HCT116 (cell line): ENCODE measurements around the gene TSG101. TPM values are rescaled to one million over a fixed set of nuclear protein-coding genes. Genes with fewer than 3 reads are reported as not detected.

ENCODE experiments used
- ATAC-seq: fragments of 200-7000 bp; cut with Tn5 transposase; 2 replicates; pipeline ENCODE4 v1.9.1; 2020; ENCODE audit warnings: mild to moderate bottlenecking, moderate library complexity
- BruUV-seq: library from RNA; stranded (reverse); fragments of 400-500 nt; replicated peaks from 2 replicates; lab custom pipeline; 2021; lab: Mats Ljungman, UMichigan
- CTCF ChIA-PET: fragments of 300-600 bp; sonication (Branson Sonifier 250); formaldehyde crosslinking; loops from one replicate; lab custom pipeline; 2021; ENCODE audit warnings: antibody characterized with exemption; lab: Charles Lee
- POLR2A ChIA-PET: fragments of 300-600, 350-600 bp; sonication (Branson Sonifier 250); formaldehyde crosslinking; loops from one replicate; lab custom pipeline; 2021; ENCODE audit warnings: antibody characterized with exemption; lab: Charles Lee
- RAD21 ChIA-PET, 2 experiments: fragments of 300-600 bp; sonication (Branson Sonifier 250); formaldehyde crosslinking; loops; one replicate each; lab custom pipeline; 2023; ENCODE audit warnings: low total read pairs in 2 of 2; ENCODE audit not compliant: uncharacterized antibody in 2 of 2, unreplicated experiment in 2 of 2, low non-redundant PET in 1 of 2; lab: Charles Lee
- DNase-seq: peaks from one replicate; pipeline ENCODE4 v3.0.0-alpha.2; 2010; ENCODE audit warnings: low read depth, low spot score
- H2AFZ ChIP-seq: fragments of 200-600 bp; shearing (Covaris generic), sonication (generic); 2 replicates; pipeline ENCODE4 v1.6.1; 2017; ENCODE audit warnings: low read depth, mixed run types, mixed read lengths, antibody characterized with exemption, low read length; ENCODE audit not compliant: poor library complexity, severe bottlenecking
- H3K27ac ChIP-seq: 2 replicates; pipeline ENCODE4 v1.5.1; 2012; ENCODE audit warnings: low read depth, low read length
- H3K27me3 ChIP-seq: fragments of 200-600 bp; sonication (generic); 2 replicates; pipeline ENCODE4 v1.6.1; 2016; ENCODE audit warnings: mixed run types, low read length, mixed read lengths; ENCODE audit not compliant: insufficient read depth
- H3K36me3 ChIP-seq, 2 experiments: fragments of 200-500 bp in 1 of 2; fragments of 200-600 bp in 1 of 2; sonication (Bioruptor generic) in 1 of 2; sonication (generic) in 1 of 2; 2 replicates each; pipeline versions ENCODE4 v1.5.1 to v1.6.1; 2014 to 2016; ENCODE audit warnings: low read length in 2 of 2, inconsistent platforms in 1 of 2, mixed read lengths in 1 of 2, mixed run types in 1 of 2; ENCODE audit not compliant: insufficient read depth in 2 of 2, control insufficient read depth in 1 of 2
- H3K4me1 ChIP-seq, 2 experiments: fragments of 200-600 bp in 1 of 2; sonication (generic) in 1 of 2; 2 replicates each; pipeline versions ENCODE4 v1.5.1 to v1.6.1; 2012 to 2017; ENCODE audit warnings: low read length in 2 of 2, inconsistent platforms in 1 of 2, mild to moderate bottlenecking in 1 of 2, mixed read lengths in 1 of 2, mixed run types in 1 of 2, moderate library complexity in 1 of 2; ENCODE audit not compliant: insufficient read depth in 2 of 2, control insufficient read depth in 1 of 2
- H3K4me2 ChIP-seq: fragments of 200-600 bp; sonication (generic); 2 replicates; pipeline ENCODE4 v1.6.1; 2017; ENCODE audit warnings: mixed run types, low read length, mixed read lengths
- H3K4me3 ChIP-seq, 2 experiments: fragments of 200-600 bp in 1 of 2; sonication (generic) in 1 of 2; replicated peaks in 1 of 2; 2 replicates each; pipeline ENCODE4 v1.5.1; 2011 to 2016; ENCODE audit warnings: low read length in 2 of 2, control low read depth in 1 of 2, low read depth in 1 of 2, mild to moderate bottlenecking in 1 of 2, mixed read lengths in 1 of 2, mixed run types in 1 of 2
- H3K79me2 ChIP-seq: fragments of 200-600 bp; sonication (generic); 2 replicates; pipeline ENCODE4 v1.6.1; 2017; ENCODE audit warnings: mild to moderate bottlenecking, mixed run types, low read length, moderate library complexity, mixed read lengths; ENCODE audit not compliant: insufficient read depth
- H3K9ac ChIP-seq: fragments of 200-600 bp; sonication (generic); 2 replicates; pipeline ENCODE4 v1.6.1; 2016; ENCODE audit warnings: low read length, mixed read lengths
- H3K9me2 ChIP-seq: fragments of 200-600 bp; sonication (generic), shearing (Covaris generic); 2 replicates; pipeline ENCODE4 v1.6.1; 2017; ENCODE audit warnings: mixed run types, mild to moderate bottlenecking, moderate library complexity; ENCODE audit not compliant: insufficient read depth
- H3K9me3 ChIP-seq, 2 experiments: fragments of 200-500 bp in 1 of 2; fragments of 200-600 bp in 1 of 2; sonication (Bioruptor generic) in 1 of 2; sonication (generic) in 1 of 2; 2 replicates each; pipeline ENCODE4 v1.6.1; 2014 to 2017; ENCODE audit warnings: low read length in 2 of 2, mixed read lengths in 2 of 2, inconsistent platforms in 1 of 2, low read depth in 1 of 2, mild to moderate bottlenecking in 1 of 2, mixed run types in 1 of 2, moderate library complexity in 1 of 2; ENCODE audit not compliant: control insufficient read depth in 1 of 2, insufficient read depth in 1 of 2
- H4K20me1 ChIP-seq: fragments of 200-600 bp; sonication (generic), shearing (Covaris generic); 2 replicates; pipeline ENCODE4 v1.6.1; 2017; ENCODE audit warnings: mixed run types, mild to moderate bottlenecking, moderate library complexity; ENCODE audit not compliant: insufficient read depth
- ELF1 ChIP-seq: IDR thresholded peaks from 2 replicates; pipeline ENCODE4 v1.6.1; 2012; ENCODE audit warnings: low read depth, borderline replicate concordance
- EZH2 ChIP-seq: fragments of 200-600 bp; sonication (generic); IDR thresholded peaks from 2 replicates; pipeline ENCODE4 v1.6.1; 2017; ENCODE audit warnings: antibody characterized with exemption, mixed run types
- TCF7L2 ChIP-seq: IDR thresholded peaks from 2 replicates; pipeline ENCODE4 v1.7.0; 2011; ENCODE audit warnings: borderline replicate concordance, inconsistent platforms; ENCODE audit not compliant: insufficient read depth, insufficient read length; ENCODE audit errors: extremely low read depth
- YY1 ChIP-seq: IDR thresholded peaks from 2 replicates; pipeline ENCODE4 v1.6.1; 2011; ENCODE audit warnings: low read length, low read depth, moderate library complexity, mild to moderate bottlenecking; ENCODE audit not compliant: insufficient replicate concordance; ENCODE audit errors: extremely low read depth
- intact Hi-C: fragments of 100-400 bp; cut with micrococcal nuclease; formaldehyde crosslinking; loops from 2 replicates; pipeline ENCODE4 v1.10.0; 2022
- total RNA-seq: library from RNA; stranded (reverse); gene quantifications from one replicate; pipeline ENCODE4 v1.2.1, GENCODE V29; 2021; ENCODE audit not compliant: unreplicated experiment
- TF ChIP-seq, protein P1 (sequence below): IDR thresholded peaks from 2 replicates; pipeline ENCODE4 v1.6.1; 2012; ENCODE audit warnings: low read depth
- TF ChIP-seq, protein P2 (sequence below), 3 experiments: fragments of 200-600 bp in 1 of 3; sonication (generic) in 1 of 3; IDR thresholded peaks in 2 of 3; conservative IDR thresholded peaks in 1 of 3; 2 replicates each; pipeline ENCODE4 v1.5.1; 2012 to 2017; ENCODE audit warnings: low read depth in 2 of 3, low read length in 2 of 3, antibody characterized with exemption in 1 of 3, borderline replicate concordance in 1 of 3, control low read depth in 1 of 3, mild to moderate bottlenecking in 1 of 3, mixed read lengths in 1 of 3, mixed run types in 1 of 3, moderate library complexity in 1 of 3; ENCODE audit not compliant: insufficient read depth in 1 of 3
- TF ChIP-seq, protein P3 (sequence below): IDR thresholded peaks from 2 replicates; pipeline ENCODE4 v1.6.1; 2012

Gene TSG101
- total RNA-seq, 1 experiment from 2014 or later, result 61.9 TPM

DNA sequence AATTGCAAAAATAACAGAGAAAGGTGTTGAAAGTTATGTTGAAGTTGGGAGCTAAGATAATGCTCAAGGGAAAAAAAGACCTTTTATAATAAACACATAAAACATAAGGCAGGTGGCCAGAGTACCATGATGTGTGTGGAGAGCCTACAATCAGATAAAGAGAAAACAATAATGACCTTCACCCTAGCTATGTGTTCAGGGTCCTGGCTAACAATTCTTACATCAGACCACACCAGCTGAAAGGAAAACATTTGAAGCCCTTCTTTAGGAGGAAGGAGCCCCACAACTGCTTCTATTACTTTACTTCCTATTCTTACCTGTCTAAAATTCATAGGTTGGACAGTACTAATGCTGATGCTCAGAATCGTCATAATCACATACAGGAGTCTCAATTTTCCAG is 2.5 kb downstream of the TSG101 start:
- Histone ChIP-seq H3K27me3 (no peaks in the 10 kb centered on the region), H3K9me3 (no peaks in the 10 kb centered on the region), H4K20me1 (no peaks in the 10 kb centered on the region), H3K9me2 (no peaks in the 10 kb centered on the region), H3K9ac (no peak overlapping the region), H3K4me1 (peaks cover 6 to 23% of the 10 kb centered on the region in 2 experiments; a peak in 3 of 4 replicates), H3K27ac (no peak overlapping the region), H2AFZ (no peak overlapping the region), H3K36me3 (no peaks in the 10 kb centered on the region), H3K4me3 (no peak overlapping the region), H3K79me2 (peaks cover 84% of the 10 kb centered on the region), H3K4me2 (no peak overlapping the region)
- ATAC-seq (no peak), DNase-seq (no peak)
- no peak for TF ChIP-seq TCF7L2
- TF ChIP-seq, protein P1, sequence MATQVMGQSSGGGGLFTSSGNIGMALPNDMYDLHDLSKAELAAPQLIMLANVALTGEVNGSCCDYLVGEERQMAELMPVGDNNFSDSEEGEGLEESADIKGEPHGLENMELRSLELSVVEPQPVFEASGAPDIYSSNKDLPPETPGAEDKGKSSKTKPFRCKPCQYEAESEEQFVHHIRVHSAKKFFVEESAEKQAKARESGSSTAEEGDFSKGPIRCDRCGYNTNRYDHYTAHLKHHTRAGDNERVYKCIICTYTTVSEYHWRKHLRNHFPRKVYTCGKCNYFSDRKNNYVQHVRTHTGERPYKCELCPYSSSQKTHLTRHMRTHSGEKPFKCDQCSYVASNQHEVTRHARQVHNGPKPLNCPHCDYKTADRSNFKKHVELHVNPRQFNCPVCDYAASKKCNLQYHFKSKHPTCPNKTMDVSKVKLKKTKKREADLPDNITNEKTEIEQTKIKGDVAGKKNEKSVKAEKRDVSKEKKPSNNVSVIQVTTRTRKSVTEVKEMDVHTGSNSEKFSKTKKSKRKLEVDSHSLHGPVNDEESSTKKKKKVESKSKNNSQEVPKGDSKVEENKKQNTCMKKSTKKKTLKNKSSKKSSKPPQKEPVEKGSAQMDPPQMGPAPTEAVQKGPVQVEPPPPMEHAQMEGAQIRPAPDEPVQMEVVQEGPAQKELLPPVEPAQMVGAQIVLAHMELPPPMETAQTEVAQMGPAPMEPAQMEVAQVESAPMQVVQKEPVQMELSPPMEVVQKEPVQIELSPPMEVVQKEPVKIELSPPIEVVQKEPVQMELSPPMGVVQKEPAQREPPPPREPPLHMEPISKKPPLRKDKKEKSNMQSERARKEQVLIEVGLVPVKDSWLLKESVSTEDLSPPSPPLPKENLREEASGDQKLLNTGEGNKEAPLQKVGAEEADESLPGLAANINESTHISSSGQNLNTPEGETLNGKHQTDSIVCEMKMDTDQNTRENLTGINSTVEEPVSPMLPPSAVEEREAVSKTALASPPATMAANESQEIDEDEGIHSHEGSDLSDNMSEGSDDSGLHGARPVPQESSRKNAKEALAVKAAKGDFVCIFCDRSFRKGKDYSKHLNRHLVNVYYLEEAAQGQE, result no peak
- ChIA-PET POLR2A (no interaction called here), RAD21 (no interaction called here), CTCF (no interaction called here)
- intact Hi-C loops, result loop anchor here (10.0 kb wide), 1 partner anchor 199 kb away; the partner anchor contains the start of genes GTF2H1 and HPS5
- BruUV-seq, result TSS peak; percentile 19

DNA sequence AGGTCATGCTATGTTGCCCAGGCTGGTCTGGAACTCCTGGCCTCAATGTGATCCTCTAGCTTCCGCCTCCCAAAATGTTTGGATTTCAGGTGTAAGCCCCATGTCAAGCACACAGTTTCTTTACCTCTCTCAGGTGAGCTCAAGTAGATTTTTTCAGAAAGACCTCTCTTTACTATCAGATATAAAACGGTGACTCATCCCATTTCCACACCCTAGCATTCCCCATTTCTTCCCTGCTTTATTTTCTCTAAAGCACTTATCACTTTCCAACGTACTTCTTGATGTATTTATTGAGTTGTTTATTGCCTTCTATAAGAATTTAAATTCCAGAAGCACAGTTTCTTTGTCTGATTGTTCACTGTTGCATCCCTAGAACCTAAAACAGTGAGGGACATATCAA is 3.7 kb downstream of the TSG101 start:
- intact Hi-C loops, result loop anchor here (2.0 to 10.0 kb wide), 2 partner anchors 198 to 280 kb away; partner anchors contain the start of genes GTF2H1 and HPS5
- 0 out of 2 replicates have a peak overlapping the region, but pooled peaks have one; percentile 1 for H3K4me2 ChIP-seq
- RAD21 ChIA-PET, result no interaction called here
- no peak for ATAC-seq
- no peaks in the 10 kb centered on the region for H4K20me1 ChIP-seq
- CTCF ChIA-PET, result interaction anchor here (1.1 to 1.2 kb wide), 2 partner anchors 17 to 279 kb away, joined by 3 to 4 read pairs; no protein-coding TSS in a partner anchor
- H3K27me3 ChIP-seq, result no peaks in the 10 kb centered on the region
- H3K9me3 ChIP-seq, result no peaks in the 10 kb centered on the region
- no peaks in the 10 kb centered on the region for H3K36me3 ChIP-seq
- POLR2A ChIA-PET, result no interaction called here
- H3K4me3 ChIP-seq, result no peak overlapping the region
- H2AFZ ChIP-seq, result no peak overlapping the region
- no peaks in the 10 kb centered on the region for H3K9me2 ChIP-seq
- DNase-seq, result no peak
- TF ChIP-seq EZH2, result no peak
- no peak for TF ChIP-seq YY1
- TF ChIP-seq ELF1, result no peak
- TF ChIP-seq, protein P2, sequence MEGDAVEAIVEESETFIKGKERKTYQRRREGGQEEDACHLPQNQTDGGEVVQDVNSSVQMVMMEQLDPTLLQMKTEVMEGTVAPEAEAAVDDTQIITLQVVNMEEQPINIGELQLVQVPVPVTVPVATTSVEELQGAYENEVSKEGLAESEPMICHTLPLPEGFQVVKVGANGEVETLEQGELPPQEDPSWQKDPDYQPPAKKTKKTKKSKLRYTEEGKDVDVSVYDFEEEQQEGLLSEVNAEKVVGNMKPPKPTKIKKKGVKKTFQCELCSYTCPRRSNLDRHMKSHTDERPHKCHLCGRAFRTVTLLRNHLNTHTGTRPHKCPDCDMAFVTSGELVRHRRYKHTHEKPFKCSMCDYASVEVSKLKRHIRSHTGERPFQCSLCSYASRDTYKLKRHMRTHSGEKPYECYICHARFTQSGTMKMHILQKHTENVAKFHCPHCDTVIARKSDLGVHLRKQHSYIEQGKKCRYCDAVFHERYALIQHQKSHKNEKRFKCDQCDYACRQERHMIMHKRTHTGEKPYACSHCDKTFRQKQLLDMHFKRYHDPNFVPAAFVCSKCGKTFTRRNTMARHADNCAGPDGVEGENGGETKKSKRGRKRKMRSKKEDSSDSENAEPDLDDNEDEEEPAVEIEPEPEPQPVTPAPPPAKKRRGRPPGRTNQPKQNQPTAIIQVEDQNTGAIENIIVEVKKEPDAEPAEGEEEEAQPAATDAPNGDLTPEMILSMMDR (IDR thresholded peaks at IDR 0.05 in 2 of 3, conservative IDR thresholded peaks at IDR 0.05 in 1 of 3; ENCODE audit: borderline replicate concordance in 1 of 3, insufficient read depth in 1 of 3, low read depth in 2 of 3, low read length in 2 of 3), result no peak
- TF ChIP-seq, protein P3, sequence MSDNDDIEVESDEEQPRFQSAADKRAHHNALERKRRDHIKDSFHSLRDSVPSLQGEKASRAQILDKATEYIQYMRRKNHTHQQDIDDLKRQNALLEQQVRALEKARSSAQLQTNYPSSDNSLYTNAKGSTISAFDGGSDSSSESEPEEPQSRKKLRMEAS, result no peak
- TF ChIP-seq, all 23 proteins: peak for 0
- no peak overlapping the region for H3K27ac ChIP-seq
- peaks cover 6 to 23% of the 10 kb centered on the region in 2 experiments; a peak in 3 of 4 replicates for H3K4me1 ChIP-seq
- no TSS peak for BruUV-seq
- no peak overlapping the region for H3K9ac ChIP-seq
- peaks cover 76% of the 10 kb centered on the region for H3K79me2 ChIP-seq
